AG04450 (cell line): ENCODE measurements around the gene PTPN3. TPM values are rescaled to one million over a fixed set of nuclear protein-coding genes. Genes with fewer than 3 reads are reported as not detected.

Experiments used
- CTCF ChIA-PET: fragments of 300-600, 350-600 bp; formaldehyde crosslinking; extraction: SDS; loops from one replicate; lab custom pipeline; 2022; ENCODE audit warnings: antibody characterized with exemption, inconsistent platforms; lab: Charles Lee
- POLR2A ChIA-PET: fragments of 350-600 bp; formaldehyde crosslinking; extraction: SDS; loops from one replicate; lab custom pipeline; 2021; ENCODE audit warnings: antibody characterized with exemption, inconsistent platforms; lab: Yijun Ruan, JAX
- DNase-seq: peaks from one replicate; pipeline ENCODE4 v3.0.0-alpha.2; 2011; ENCODE audit warnings: low read depth, low spot score
- H3K27ac ChIP-seq: one replicate; pipeline ENCODE4 v1.5.1; 2012; ENCODE audit warnings: low read depth, low read length, control low read depth
- H3K27me3 ChIP-seq: one replicate; pipeline ENCODE4 v1.6.0; 2012; ENCODE audit warnings: low read length; ENCODE audit not compliant: control insufficient read depth, insufficient read depth
- H3K4me3 ChIP-seq: 2 replicates; pipeline ENCODE4 v1.5.1; 2011; ENCODE audit warnings: mild to moderate bottlenecking, low read depth, low read length, control low read depth
- H3K9me3 ChIP-seq: 2 replicates; pipeline ENCODE4 v1.5.1; 2012; ENCODE audit warnings: low read length; ENCODE audit not compliant: control insufficient read depth, insufficient read depth
- CTCF ChIP-seq: IDR thresholded peaks from 2 replicates; pipeline ENCODE4 v1.5.1; 2011; ENCODE audit warnings: low read depth, low read length, control low read depth, inconsistent platforms
- polyA plus RNA-seq: library from polyadenylated mRNA; depleted of rRNA; stranded (reverse); fragments of >200 nt; gene quantifications from 2 replicates; pipeline ENCODE4 v1.2.3, GENCODE V29; 2011

PTPN3 gene
- polyA plus RNA-seq, 1 experiment = 1.4 TPM

GRCh38 chr9:109452761-109453160 lies 45.3 kb downstream of the PTPN3 start:
- CTCF ChIA-PET = interaction anchor here (1.4 to 1.8 kb wide), 3 partner anchors 12 to 19 kb away, joined by 3 to 12 read pairs (median 6); no protein-coding TSS in a partner anchor
- H3K27me3 ChIP-seq = no peaks in the 10 kb centered on the region
- no peaks in the 10 kb centered on the region for H3K9me3 ChIP-seq
- POLR2A ChIA-PET = no interaction called here
- no peak for DNase-seq
- TF ChIP-seq CTCF = no peak
- H3K4me3 ChIP-seq = no peak overlapping the region
- H3K27ac ChIP-seq = no peak overlapping the region

GRCh38 chr9:109451311-109452025 lies 46.6 kb downstream of the PTPN3 start:
- no peaks in the 10 kb centered on the region for H3K9me3 ChIP-seq
- CTCF ChIA-PET = interaction anchor here (0.6 to 4.0 kb wide), 3 partner anchors 11 to 19 kb away, joined by 4 to 28 read pairs (median 16); no protein-coding TSS in a partner anchor
- POLR2A ChIA-PET = no interaction called here
- H3K27me3 ChIP-seq = no peaks in the 10 kb centered on the region
- DNase-seq = no peak
- no peak overlapping the region for H3K4me3 ChIP-seq
- no peak overlapping the region for H3K27ac ChIP-seq
- TF ChIP-seq CTCF = no peak

- POLR2A ChIA-PET = no interaction called here
- TF ChIP-seq CTCF = no peak
- DNase-seq = no peak
- Histone ChIP-seq H3K27ac (no peak overlapping the region), H3K27me3 (no peaks in the 10 kb centered on the region), H3K9me3 (no peaks in the 10 kb centered on the region), H3K4me3 (no peak overlapping the region)
- CTCF ChIA-PET = interaction anchor here (2.0 to 4.0 kb wide), 2 partner anchors 10 to 20 kb away, joined by 16 to 28 read pairs; no protein-coding TSS in a partner anchor
These were observed 47.8 kb downstream of the PTPN3 start for GRCh38 chr9:109450346-109450745.

GRCh38 chr9:109449036-109449798 lies 48.9 kb downstream of the PTPN3 start:
- Histone ChIP-seq H3K9me3 (no peaks in the 10 kb centered on the region), H3K27ac (no peak overlapping the region), H3K4me3 (no peak overlapping the region), H3K27me3 (no peaks in the 10 kb centered on the region)
- no peak for TF ChIP-seq CTCF
- ChIA-PET CTCF (interaction anchor here (2.0 to 4.0 kb wide), 3 partner anchors 9 to 21 kb away, joined by 16 to 28 read pairs (median 26); no protein-coding TSS in a partner anchor), POLR2A (interaction anchor here (0.6 kb wide), 2 partner anchors 10 to 342 kb away, joined by 3 to 4 read pairs; no protein-coding TSS in a partner anchor)
- DNase-seq = no peak
